Measurements from ENCODE around the gene OR2V1. TPM values are rescaled to one million over a fixed set of nuclear protein-coding genes. Genes with fewer than 3 reads are reported as not detected.
"Not testable (repeated sequence)": the region's sequence is repeated elsewhere in the genome, so short reads cannot be mapped to it uniquely, and the experiment has no call there.

Gene OR2V1
- total RNA-seq, 2 donors from 2014 or later: not detected

DNA sequence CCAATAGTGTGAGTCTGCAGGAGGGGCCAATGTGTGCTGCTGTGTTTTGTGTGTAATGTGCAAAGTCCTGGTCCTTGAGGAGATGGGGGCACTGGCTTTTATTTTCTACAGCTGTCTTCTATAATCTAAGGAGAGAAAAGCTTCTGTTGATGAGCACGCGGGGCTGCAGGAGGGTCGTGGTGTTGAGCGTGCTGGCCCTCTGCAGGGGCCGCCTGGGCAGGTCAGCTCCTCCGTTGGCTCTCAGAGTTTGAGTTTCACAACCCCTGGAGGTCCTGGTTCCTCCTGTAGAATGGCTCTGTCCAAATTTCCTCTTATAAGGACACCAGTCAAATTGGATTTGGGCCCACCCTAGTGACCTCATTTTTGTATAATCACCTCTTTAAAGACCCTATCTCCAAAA lies 12.6 kb downstream of the OR2V1 start:
- TF ChIP-seq, protein P1, sequence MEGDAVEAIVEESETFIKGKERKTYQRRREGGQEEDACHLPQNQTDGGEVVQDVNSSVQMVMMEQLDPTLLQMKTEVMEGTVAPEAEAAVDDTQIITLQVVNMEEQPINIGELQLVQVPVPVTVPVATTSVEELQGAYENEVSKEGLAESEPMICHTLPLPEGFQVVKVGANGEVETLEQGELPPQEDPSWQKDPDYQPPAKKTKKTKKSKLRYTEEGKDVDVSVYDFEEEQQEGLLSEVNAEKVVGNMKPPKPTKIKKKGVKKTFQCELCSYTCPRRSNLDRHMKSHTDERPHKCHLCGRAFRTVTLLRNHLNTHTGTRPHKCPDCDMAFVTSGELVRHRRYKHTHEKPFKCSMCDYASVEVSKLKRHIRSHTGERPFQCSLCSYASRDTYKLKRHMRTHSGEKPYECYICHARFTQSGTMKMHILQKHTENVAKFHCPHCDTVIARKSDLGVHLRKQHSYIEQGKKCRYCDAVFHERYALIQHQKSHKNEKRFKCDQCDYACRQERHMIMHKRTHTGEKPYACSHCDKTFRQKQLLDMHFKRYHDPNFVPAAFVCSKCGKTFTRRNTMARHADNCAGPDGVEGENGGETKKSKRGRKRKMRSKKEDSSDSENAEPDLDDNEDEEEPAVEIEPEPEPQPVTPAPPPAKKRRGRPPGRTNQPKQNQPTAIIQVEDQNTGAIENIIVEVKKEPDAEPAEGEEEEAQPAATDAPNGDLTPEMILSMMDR (conservative IDR thresholded peaks at IDR 0.05): no peak
- 82 to 87% methylated on average over 6 of the region's 6 CpGs for WGBS, 2 experiments (ENCODE audit: insufficient coverage in 1 of 2, insufficient read length in 1 of 2)
- no peak overlapping the region for H3K9ac ChIP-seq (ENCODE audit: extremely low read depth, low read length, poor library complexity, severe bottlenecking)
- H3K36me3 Mint-ChIP-seq (ENCODE audit: low read depth): no peaks in the 10 kb centered on the region
- no peaks in the 10 kb centered on the region for H3K4me1 Mint-ChIP-seq
- H3K27ac Mint-ChIP-seq: no peak overlapping the region
- no peaks in the 10 kb centered on the region for H3K36me3 ChIP-seq (ENCODE audit: control insufficient read depth, insufficient read depth, low read length)
- peaks cover 27% of the 10 kb centered on the region for H3K27me3 ChIP-seq (ENCODE audit: control insufficient read depth, insufficient read depth, low read length, poor library complexity, severe bottlenecking)
- no peak for DNase-seq
- H3K4me3 ChIP-seq (ENCODE audit: low read length): no peak overlapping the region
- peaks cover 5% of the 10 kb centered on the region for H3K9me3 ChIP-seq (ENCODE audit: control insufficient read depth, low read length)
- H3K4me3 Mint-ChIP-seq: no peak overlapping the region
- no peak overlapping the region for H3K27ac ChIP-seq (ENCODE audit: low read depth, low read length)
- H3K4me1 ChIP-seq (ENCODE audit: control insufficient read depth, insufficient read depth, low read length): no peaks in the 10 kb centered on the region
- peaks cover 9% of the 10 kb centered on the region for H3K9me3 Mint-ChIP-seq
- peaks cover 80% of the 10 kb centered on the region for H3K27me3 Mint-ChIP-seq (ENCODE audit: insufficient read depth)

DNA sequence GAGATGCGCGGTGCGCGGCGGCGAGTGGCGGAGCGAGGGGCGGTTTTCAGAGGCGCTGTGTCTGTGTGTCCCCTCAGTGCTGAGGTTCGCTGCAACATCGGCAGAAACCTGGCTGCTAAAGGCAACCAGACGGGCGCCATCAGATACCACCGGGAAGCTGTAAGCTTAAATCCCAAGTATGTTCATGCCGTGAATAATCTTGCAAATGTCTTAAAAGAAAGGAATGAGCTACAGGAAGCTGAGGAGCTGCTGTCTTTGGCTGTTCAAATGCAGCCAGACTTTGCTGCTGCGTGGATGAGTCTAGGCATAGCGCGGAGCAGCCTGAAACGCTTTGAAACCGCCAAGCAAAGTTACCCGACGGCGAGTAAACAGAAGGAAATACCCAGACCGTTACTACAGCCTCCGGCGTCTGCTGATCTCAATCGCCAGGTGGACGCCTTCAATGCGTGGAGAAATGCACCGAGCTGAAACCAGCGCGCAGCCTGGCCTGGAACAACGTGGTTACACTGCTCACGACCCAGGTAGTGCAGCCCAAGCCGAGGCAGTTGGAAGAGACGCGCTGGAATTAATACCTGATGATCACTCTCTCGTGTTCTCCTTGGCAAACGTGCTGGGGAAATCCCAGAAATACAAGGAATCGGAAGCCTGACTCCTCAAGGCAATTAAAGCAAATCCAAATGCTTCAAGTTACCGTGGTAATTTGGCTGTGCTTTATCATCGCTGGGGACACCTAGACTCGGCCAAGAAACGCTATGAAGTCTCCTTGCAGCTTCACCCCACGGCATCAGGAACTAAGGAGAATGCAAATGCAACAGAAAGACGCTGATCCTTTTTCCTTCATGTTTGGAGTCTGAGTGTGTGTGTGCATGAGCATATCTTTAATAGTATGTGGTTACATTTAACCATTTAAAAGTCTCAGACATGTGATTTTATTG lies 15.9 kb downstream of the OR2V1 start:
- no peak overlapping the region for H3K4me3 ChIP-seq (ENCODE audit: low read length)
- WGBS, 2 experiments (ENCODE audit: insufficient coverage in 1 of 2, insufficient read length in 1 of 2): 52 to 68% methylated on average over 39 to 47 of the region's 47 CpGs
- no peak overlapping the region for H3K9ac ChIP-seq (ENCODE audit: extremely low read depth, low read length, poor library complexity, severe bottlenecking)
- peaks cover 27% of the 10 kb centered on the region for H3K27me3 ChIP-seq (ENCODE audit: control insufficient read depth, insufficient read depth, low read length, poor library complexity, severe bottlenecking)
- H3K36me3 Mint-ChIP-seq (ENCODE audit: low read depth): no peaks in the 10 kb centered on the region
- no peaks in the 10 kb centered on the region for H3K4me1 Mint-ChIP-seq
- DNase-seq: peak; percentile 69
- H3K27ac Mint-ChIP-seq: no peak overlapping the region
- H3K36me3 ChIP-seq (ENCODE audit: control insufficient read depth, insufficient read depth, low read length): no peaks in the 10 kb centered on the region
- TF ChIP-seq, protein P1 (conservative IDR thresholded peaks at IDR 0.05): no peak
- H3K4me3 Mint-ChIP-seq: peak overlapping the region; percentile 37
- H3K27me3 Mint-ChIP-seq (ENCODE audit: insufficient read depth): peaks cover 90% of the 10 kb centered on the region
- peaks cover 10% of the 10 kb centered on the region for H3K9me3 ChIP-seq (ENCODE audit: control insufficient read depth, low read length)
- peaks cover 9% of the 10 kb centered on the region for H3K9me3 Mint-ChIP-seq
- H3K27ac ChIP-seq (ENCODE audit: low read depth, low read length): no peak overlapping the region
- H3K4me1 ChIP-seq (ENCODE audit: control insufficient read depth, insufficient read depth, low read length): no peaks in the 10 kb centered on the region

DNA sequence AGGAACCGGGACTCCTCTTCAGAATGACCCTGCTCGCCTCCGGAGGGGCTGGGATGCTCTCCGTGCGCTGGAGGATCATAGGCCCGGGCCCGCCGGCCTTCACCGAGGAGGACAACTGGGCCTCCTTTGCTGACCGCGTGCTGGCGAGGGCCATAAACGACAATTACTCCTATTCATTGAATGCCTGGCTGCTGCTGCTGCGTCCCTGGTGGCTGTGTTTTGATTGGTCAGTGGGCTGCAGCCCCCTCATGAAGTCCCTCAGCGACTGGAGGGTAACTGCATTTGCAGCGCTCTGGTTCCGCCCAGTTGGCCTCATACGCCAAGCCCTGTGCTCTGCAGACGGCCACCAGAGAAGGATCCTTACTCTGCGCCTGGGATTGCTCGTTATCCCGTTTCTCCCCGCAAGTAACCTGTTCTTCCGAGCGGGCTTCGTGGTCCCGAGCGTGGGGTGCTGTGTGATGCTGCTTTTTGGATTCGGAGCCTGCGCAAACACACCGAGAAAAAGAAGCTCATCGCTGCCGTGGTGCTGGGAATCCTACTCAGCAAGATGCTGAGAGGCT lies 16.6 kb downstream of the OR2V1 start:
- H3K4me3 Mint-ChIP-seq: peak overlapping the region; percentile 37
- Histone ChIP-seq H3K9me3 (ENCODE audit: control insufficient read depth, low read length) (peaks cover 10% of the 10 kb centered on the region), H3K27me3 (ENCODE audit: control insufficient read depth, insufficient read depth, low read length, poor library complexity, severe bottlenecking) (peaks cover 27% of the 10 kb centered on the region), H3K9ac (ENCODE audit: extremely low read depth, low read length, poor library complexity, severe bottlenecking) (no peak overlapping the region), H3K27ac (ENCODE audit: low read depth, low read length) (no peak overlapping the region), H3K36me3 (ENCODE audit: control insufficient read depth, insufficient read depth, low read length) (no peaks in the 10 kb centered on the region), H3K4me3 (ENCODE audit: low read length) (no peak overlapping the region), H3K4me1 (ENCODE audit: control insufficient read depth, insufficient read depth, low read length) (no peaks in the 10 kb centered on the region)
- DNase-seq: peak; percentile 56
- no peaks in the 10 kb centered on the region for H3K36me3 Mint-ChIP-seq (ENCODE audit: low read depth)
- no peaks in the 10 kb centered on the region for H3K4me1 Mint-ChIP-seq
- peaks cover 93% of the 10 kb centered on the region for H3K27me3 Mint-ChIP-seq (ENCODE audit: insufficient read depth)
- TF ChIP-seq, protein P1 (conservative IDR thresholded peaks at IDR 0.05): no peak
- 82 to 87% methylated on average over 33 of the region's 33 CpGs for WGBS, 2 experiments (ENCODE audit: insufficient coverage in 1 of 2, insufficient read length in 1 of 2)
- H3K27ac Mint-ChIP-seq: no peak overlapping the region
- peaks cover 9% of the 10 kb centered on the region for H3K9me3 Mint-ChIP-seq

DNA sequence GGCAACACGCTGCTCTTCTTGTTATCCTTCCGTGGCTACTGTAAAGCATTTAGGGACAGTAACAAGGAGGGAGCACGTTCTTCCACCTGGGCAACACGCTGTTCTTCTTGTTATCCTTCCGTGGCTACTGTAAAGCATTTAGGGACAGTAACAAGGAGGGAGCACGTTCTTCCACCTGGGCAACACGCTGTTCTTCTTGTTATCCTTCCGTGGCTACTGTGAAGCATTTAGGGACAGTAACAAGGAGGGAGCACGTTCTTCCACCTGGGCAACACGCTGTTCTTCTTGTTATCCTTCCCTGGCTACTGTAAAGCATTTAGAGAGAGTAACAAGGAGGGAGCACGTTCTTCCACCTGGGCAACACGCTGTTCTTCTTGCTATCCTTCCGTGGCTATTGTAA lies 17.4 kb downstream of the OR2V1 start:
- WGBS, 2 experiments (ENCODE audit: insufficient coverage in 1 of 2, insufficient read length in 1 of 2): 47 to 83% methylated on average over 1 to 5 of the region's 13 CpGs
- not testable (repeated sequence) for H3K27ac ChIP-seq (ENCODE audit: low read depth, low read length); H3K9ac ChIP-seq (ENCODE audit: extremely low read depth, low read length, poor library complexity, severe bottlenecking); H3K4me3 Mint-ChIP-seq; H3K9me3 ChIP-seq (ENCODE audit: control insufficient read depth, low read length); H3K36me3 Mint-ChIP-seq (ENCODE audit: low read depth); H3K4me1 Mint-ChIP-seq; DNase-seq; H3K4me1 ChIP-seq (ENCODE audit: control insufficient read depth, insufficient read depth, low read length); H3K9me3 Mint-ChIP-seq; H3K4me3 ChIP-seq (ENCODE audit: low read length); H3K36me3 ChIP-seq (ENCODE audit: control insufficient read depth, insufficient read depth, low read length); H3K27ac Mint-ChIP-seq
- peaks cover 93% of the 10 kb centered on the region for H3K27me3 Mint-ChIP-seq (ENCODE audit: insufficient read depth)
- H3K27me3 ChIP-seq (ENCODE audit: control insufficient read depth, insufficient read depth, low read length, poor library complexity, severe bottlenecking): peaks cover 27% of the 10 kb centered on the region

Measured in endodermal cell (in vitro differentiated cells).